CD4-positive, alpha-beta T cell (primary cell): ENCODE measurements around the gene SERPING1. TPM values are rescaled to one million over a fixed set of nuclear protein-coding genes. Genes with fewer than 3 reads are reported as not detected.
A peak's percentile ranks its signal among the peaks of the same experiment; 100 is the strongest.

Experiments
- ATAC-seq: fragments of 200-7000 bp; cut with Tn5 transposase; one replicate; pipeline ENCODE4 v1.10.0; 2022; ENCODE audit warnings: mild to moderate bottlenecking; ENCODE audit not compliant: poor library complexity
- CTCF ChIA-PET: fragments of 350-600 bp; sonication (Branson Sonifier 250); formaldehyde crosslinking; loops from one replicate; lab custom pipeline; 2021; ENCODE audit warnings: antibody characterized with exemption, inconsistent platforms; lab: Charles Lee
- POLR2A ChIA-PET: fragments of 350-600 bp; sonication (Branson Sonifier 250); formaldehyde crosslinking; loops from one replicate; lab custom pipeline; 2021; ENCODE audit warnings: antibody characterized with exemption, inconsistent platforms; lab: Charles Lee
- DNase-seq, 14 experiments: peaks; one replicate each; pipeline ENCODE4 v3.0.0-alpha.2; 2013 to 2020; ENCODE audit warnings: mixed read lengths in 2 of 14
- H3K27ac ChIP-seq, 2 donors: one replicate each; pipeline versions ENCODE4 v1.5.1 to v1.7.0; 2013; ENCODE audit warnings: low read length in 2 of 2, low read depth in 1 of 2, mild to moderate bottlenecking in 1 of 2
- H3K27me3 ChIP-seq, 2 experiments: 1 replicate in 1 of 2; 2 replicates in 1 of 2; pipeline versions ENCODE4 v1.6.1 to v1.7.0; 2013; ENCODE audit warnings: low read length in 2 of 2, control low read depth in 1 of 2, mild to moderate bottlenecking in 1 of 2, moderate library complexity in 1 of 2; ENCODE audit not compliant: insufficient read depth in 2 of 2, control insufficient read depth in 1 of 2
- H3K36me3 ChIP-seq: one replicate; pipeline ENCODE4 v1.6.1; 2013; ENCODE audit warnings: low read length, control low read depth; ENCODE audit not compliant: insufficient read depth
- H3K4me1 ChIP-seq: one replicate; pipeline ENCODE4 v1.6.1; 2013; ENCODE audit warnings: low read length, control low read depth; ENCODE audit not compliant: insufficient read depth
- H3K4me3 ChIP-seq: one replicate; pipeline ENCODE4 v1.5.1; 2013; ENCODE audit warnings: mild to moderate bottlenecking, low read length, moderate library complexity
- H3K9me3 ChIP-seq, 2 experiments: 1 replicate in 1 of 2; 2 replicates in 1 of 2; pipeline versions ENCODE4 v1.6.1 to v1.7.0; 2013; ENCODE audit warnings: low read length in 2 of 2, mild to moderate bottlenecking in 2 of 2, control low read depth in 1 of 2, moderate library complexity in 1 of 2; ENCODE audit not compliant: control insufficient read depth in 1 of 2, insufficient read depth in 1 of 2
- H3K27ac Mint-ChIP-seq: one replicate; pipeline ENCODE4 v1.8.0; 2020; ENCODE audit warnings: mixed read lengths
- H3K27me3 Mint-ChIP-seq: one replicate; pipeline ENCODE4 v1.8.0; 2021; ENCODE audit warnings: mixed read lengths
- H3K36me3 Mint-ChIP-seq: one replicate; pipeline ENCODE4 v1.8.0; 2021; ENCODE audit warnings: low read depth, mixed read lengths
- H3K4me1 Mint-ChIP-seq: one replicate; pipeline ENCODE4 v1.8.0; 2021; ENCODE audit warnings: low read depth, mixed read lengths
- H3K4me3 Mint-ChIP-seq: one replicate; pipeline ENCODE4 v1.8.0; 2020; ENCODE audit warnings: mild to moderate bottlenecking, mixed read lengths
- H3K9me3 Mint-ChIP-seq: one replicate; pipeline ENCODE4 v1.8.0; 2020; ENCODE audit warnings: mixed read lengths
- CTCF ChIP-seq: fragments of 200-600 bp; IDR thresholded peaks from one replicate; pipeline ENCODE4 v1.8.0; 2022; ENCODE audit warnings: antibody characterized with exemption, mild to moderate bottlenecking
- intact Hi-C, 2 experiments: fragments of 100-400 bp; cut with DNase I in 1 of 2; cut with micrococcal nuclease in 1 of 2; formaldehyde crosslinking; loops; one replicate each; pipeline versions ENCODE4 v1.15.1 to v1.9.0; 2023 to 2025; cut with DNase I, micrococcal nuclease
- total RNA-seq, 174 experiments: library from RNA in 2 of 174; stranded (reverse) in 2 of 174; gene quantifications; one replicate each; pipeline ENCODE4 v1.2.3 and lab custom pipeline; 2021 to 2026

The SERPING1 gene
- total RNA-seq, 2 experiments from 2014 or later: 0.53 TPM; not detected in 1

GRCh38 chr11:57648801-57649735, 51.6 kb downstream of the SERPING1 start:
- Histone ChIP-seq H3K4me3 (peak overlapping the region; percentile 53), H3K27ac (no peak overlapping the region), H3K36me3 (no peaks in the 10 kb centered on the region), H3K9me3 (peaks cover 0 to 13% of the 10 kb centered on the region in 2 experiments), H3K27me3 (peaks cover 48 to 50% of the 10 kb centered on the region in 2 experiments), H3K4me1 (peaks cover 48% of the 10 kb centered on the region)
- POLR2A ChIA-PET: interaction anchor here (0.6 to 2.6 kb wide), 4 partner anchors 65 to 929 kb away, joined by 3 to 10 read pairs (median 6); partner anchors contain the start of genes SELENOH and UBE2L6
- DNase-seq (peak in 3 of 14 experiments; percentile 47 to 54 (median 48)), ATAC-seq (peak; percentile 22)
- intact Hi-C loops: loop anchor here in 1 of 2 experiments (2.0 kb wide), 1 partner anchor 122 kb away; no protein-coding TSS in a partner anchor
- Mint-ChIP-seq H3K36me3 (no peaks in the 10 kb centered on the region), H3K4me3 (peak overlapping the region; percentile 87), H3K4me1 (peaks cover 55% of the 10 kb centered on the region), H3K27me3 (peaks cover 63% of the 10 kb centered on the region), H3K9me3 (no peaks in the 10 kb centered on the region), H3K27ac (peak overlapping the region; percentile 83)
- no peak for TF ChIP-seq CTCF
- CTCF ChIA-PET: interaction anchor here (1.0 to 2.6 kb wide), 2 partner anchors 7 to 81 kb away, joined by 3 to 12 read pairs; partner anchors contain the start of gene UBE2L6

GRCh38 chr11:57649826-57650738, 52.6 kb downstream of the SERPING1 start, which contains the start of gene YPEL4:
Gene YPEL4, minus strand, starts transcription at chr11:57649912. Its CDS starts 2,805 bp downstream, at chr11:57647107.
- Histone ChIP-seq H3K4me1 (peaks cover 44% of the 10 kb centered on the region), H3K27me3 (peaks cover 42 to 44% of the 10 kb centered on the region in 2 experiments), H3K27ac (no peak within 1 kb of the TSS), H3K36me3 (no peaks in the 10 kb centered on the region), H3K9me3 (peaks cover 0 to 13% of the 10 kb centered on the region in 2 experiments), H3K4me3 (peak within 1 kb of the TSS; percentile 53)
- Mint-ChIP-seq H3K27me3 (peaks cover 55% of the 10 kb centered on the region), H3K9me3 (no peaks in the 10 kb centered on the region), H3K4me3 (peak within 1 kb of the TSS; percentile 87), H3K4me1 (peaks cover 49% of the 10 kb centered on the region), H3K36me3 (no peaks in the 10 kb centered on the region), H3K27ac (peak within 1 kb of the TSS; percentile 83)
- intact Hi-C loops: loop anchor here (2.0 kb wide), 2 partner anchors 17 to 123 kb away; no protein-coding TSS in a partner anchor
- no peak for TF ChIP-seq CTCF
- ATAC-seq: peak; percentile 83
- POLR2A ChIA-PET: interaction anchor here (0.6 to 2.6 kb wide), 3 partner anchors 64 to 91 kb away, joined by 4 to 10 read pairs (median 7); partner anchors contain the start of genes SELENOH and UBE2L6
- CTCF ChIA-PET: interaction anchor here (2.6 kb wide), 1 partner anchor 82 kb away, joined by 12 read pairs; the partner anchor contains the start of gene UBE2L6
- DNase-seq: peak; percentile 51 to 92 (median 68)
